Measurements from ENCODE around the gene MAP3K19.
A peak's percentile ranks its signal among the peaks of the same experiment; 100 is the strongest.
"Not testable (repeated sequence)": the region's sequence is repeated elsewhere in the genome, so short reads cannot be mapped to it uniquely, and the experiment has no call there.

MAP3K19 gene

GRCh38 chr2:135047300-135047699 lies at the start of gene MAP3K19:
TSS of gene MAP3K19 (minus strand) at chr2:135047447. CDS start at chr2:135024647, 22,800 bp downstream.
- DNase-seq, result no peak

GRCh38 chr2:135096665-135097446 lies 49.6 kb upstream of the MAP3K19 start:
- no peak for DNase-seq

- no peak for DNase-seq
Measured at GRCh38 chr2:135095591-135095990, 48.3 kb upstream of the MAP3K19 start.

GRCh38 chr2:135094508-135094907 lies 47.3 kb upstream of the MAP3K19 start:
- DNase-seq, result no peak

- DNase-seq, result no peak
Measured at GRCh38 chr2:135093670-135094330, 46.6 kb upstream of the MAP3K19 start.

- DNase-seq, result no peak
Measured at GRCh38 chr2:135093193-135093592, 45.9 kb upstream of the MAP3K19 start.

- DNase-seq, result no peak
Measured at GRCh38 chr2:135091681-135092080, 44.4 kb upstream of the MAP3K19 start.

- not testable (repeated sequence) for DNase-seq
Measured at GRCh38 chr2:135089597-135089996, 42.4 kb upstream of the MAP3K19 start.

GRCh38 chr2:135086222-135086621 lies 39.0 kb upstream of the MAP3K19 start:
- no peak for DNase-seq

- no peak for DNase-seq
Measured at GRCh38 chr2:135078417-135078816, 31.2 kb upstream of the MAP3K19 start.

GRCh38 chr2:135076556-135076955 lies 29.3 kb upstream of the MAP3K19 start:
- DNase-seq, result no peak

- DNase-seq, result no peak
Measured at GRCh38 chr2:135074216-135074615, 27.0 kb upstream of the MAP3K19 start.

- DNase-seq, result no peak
Measured at GRCh38 chr2:135072125-135072997, 25.1 kb upstream of the MAP3K19 start.

GRCh38 chr2:135066710-135067109 lies 19.5 kb upstream of the MAP3K19 start:
- no peak for DNase-seq

- DNase-seq, result no peak
Measured at GRCh38 chr2:135064149-135064548, 16.9 kb upstream of the MAP3K19 start.

- DNase-seq, result no peak
Measured at GRCh38 chr2:135063210-135063609, 16.0 kb upstream of the MAP3K19 start.

GRCh38 chr2:135059577-135059976 lies 12.3 kb upstream of the MAP3K19 start:
- no peak for DNase-seq

GRCh38 chr2:135056790-135057189 lies 9.5 kb upstream of the MAP3K19 start:
- DNase-seq, result no peak

- no peak for DNase-seq
Measured at GRCh38 chr2:135055182-135055786, 8.0 kb upstream of the MAP3K19 start.

- no peak for DNase-seq
Measured at GRCh38 chr2:135052997-135053474, 5.8 kb upstream of the MAP3K19 start.

- peak; percentile 59 to 76 for DNase-seq
Measured at GRCh38 chr2:135052042-135052876, 5.0 kb upstream of the MAP3K19 start, which contains the start of gene RAB3GAP1. TSS of gene RAB3GAP1 (plus strand) at chr2:135052292. CDS start at chr2:135052308, 16 bp downstream.

GRCh38 chr2:135050684-135051083 lies 3.4 kb upstream of the MAP3K19 start:
- no peak for DNase-seq

Data from NCI-H446 (cell line).